Loucy (cell line): ENCODE measurements around the gene EFS.

ENCODE experiments used
- CTCF ChIP-seq: fragments of 200-600 bp; sonication (generic); conservative IDR thresholded peaks from 2 replicates; pipeline ENCODE4 v1.5.1; 2014; ENCODE audit warnings: mild to moderate bottlenecking, antibody characterized with exemption, low read length
- EZH2phosphoT487 ChIP-seq: fragments of 200-600 bp; IDR thresholded peaks from 2 replicates; pipeline ENCODE4 v1.6.1; 2018; ENCODE audit warnings: antibody characterized with exemption, mild to moderate bottlenecking, moderate library complexity, borderline replicate concordance

DNA sequence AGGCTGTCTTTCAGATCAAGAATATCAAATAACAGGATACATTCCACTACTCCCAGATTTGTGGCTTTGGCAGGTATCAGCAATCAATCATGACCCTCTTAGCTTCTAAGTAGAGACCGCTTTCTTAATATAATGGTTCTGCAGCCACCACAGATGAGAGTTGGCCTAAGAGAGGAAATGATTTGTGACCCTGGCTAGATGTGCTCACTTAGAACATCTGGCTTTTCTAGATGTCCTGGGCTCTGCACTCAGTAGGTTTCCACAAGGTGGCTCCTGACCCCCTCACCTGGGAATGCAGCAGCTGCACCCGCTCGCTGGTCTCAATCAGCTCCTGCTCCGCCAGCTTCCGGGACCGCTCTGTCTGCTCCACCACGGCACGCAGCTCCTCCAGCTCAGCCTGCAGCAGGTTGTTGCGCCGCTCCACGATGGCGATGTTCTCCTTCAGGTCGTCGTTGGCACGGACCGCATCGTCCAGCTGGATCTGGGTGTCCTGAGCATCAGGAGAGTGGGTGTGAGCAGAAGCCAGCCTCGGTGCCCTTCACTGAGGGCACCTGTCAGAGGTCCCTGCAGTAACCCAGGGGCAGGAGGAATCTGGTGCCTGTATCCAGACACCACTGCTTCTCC, 20.8 kb upstream of the EFS start:
- TF ChIP-seq CTCF (no peak), EZH2phosphoT487 (no peak)
